CD4-positive, alpha-beta T cell treated with Interleukin-1 beta for 1 hour (primary cell): ENCODE results near the gene RRAGC.

Experiments
- DNase-seq, 2 donors: peaks; one replicate each; pipeline ENCODE4 v3.0.0-alpha.2; 2020 to 2022

Gene RRAGC

GRCh38 chr1:38859561-38860453 is at the start of gene RRAGC:
RRAGC (minus strand) TSS chr1:38859772; CDS start chr1:38859646, 126 bp downstream.
- DNase-seq: peak; percentile 97

GRCh38 chr1:38908821-38909220 is 49.2 kb upstream of the RRAGC start:
- DNase-seq: no peak

GRCh38 chr1:38905985-38906384 is 46.4 kb upstream of the RRAGC start:
- DNase-seq: no peak

GRCh38 chr1:38899560-38899959 is 40.0 kb upstream of the RRAGC start:
- DNase-seq: no peak

GRCh38 chr1:38898653-38899230 is 39.2 kb upstream of the RRAGC start:
- DNase-seq: no peak

GRCh38 chr1:38896169-38896568 is 36.6 kb upstream of the RRAGC start:
- DNase-seq: no peak

- no peak for DNase-seq
Observed at GRCh38 chr1:38892976-38893375, 33.4 kb upstream of the RRAGC start.

GRCh38 chr1:38891753-38892152 is 32.2 kb upstream of the RRAGC start:
- DNase-seq: peak in 1 of 2 donors; percentile 11

GRCh38 chr1:38889589-38889988 is 30.0 kb upstream of the RRAGC start:
- no peak for DNase-seq

GRCh38 chr1:38888423-38889333 is 29.1 kb upstream of the RRAGC start:
- no peak for DNase-seq

- no peak for DNase-seq
Observed at GRCh38 chr1:38885092-38885491, 25.5 kb upstream of the RRAGC start.

GRCh38 chr1:38881487-38881886 is 21.9 kb upstream of the RRAGC start, which contains the start of gene GJA9:
GJA9 (minus strand) TSS chr1:38881587; CDS start chr1:38876098, 5,489 bp downstream.
- DNase-seq: no peak

GRCh38 chr1:38875811-38876210 is 16.2 kb upstream of the RRAGC start:
- no peak for DNase-seq

- peak; percentile 98 for DNase-seq
Observed at GRCh38 chr1:38873027-38873969, 13.7 kb upstream of the RRAGC start, which contains the start of gene MYCBP. MYCBP (minus strand) TSS chr1:38873348; CDS start chr1:38873305, 43 bp downstream.

GRCh38 chr1:38872401-38873026 is 12.9 kb upstream of the RRAGC start:
- DNase-seq: peak in 1 of 2 donors; percentile 10

GRCh38 chr1:38870996-38871395 is 11.4 kb upstream of the RRAGC start:
- no peak for DNase-seq

- no peak for DNase-seq
Observed at GRCh38 chr1:38867208-38867607, 7.6 kb upstream of the RRAGC start.

GRCh38 chr1:38865112-38865715 is 5.6 kb upstream of the RRAGC start:
- no peak for DNase-seq

GRCh38 chr1:38860454-38860795 is 853 bp upstream of the RRAGC start:
- no peak for DNase-seq

GRCh38 chr1:38858833-38859560 is 575 bp downstream of the RRAGC start:
- DNase-seq: peak; percentile 40 to 59
